GM12875 (cell line): ENCODE data around the gene BIN1.

Experiments
- H3K4me3 ChIP-seq: one replicate; pipeline ENCODE4 v1.5.1; 2011; ENCODE audit warnings: low read depth, low read length, control low read depth
- TF ChIP-seq, protein P1 (sequence below): IDR thresholded peaks from 2 replicates; pipeline ENCODE4 v1.5.1; 2011; ENCODE audit warnings: low read depth, mild to moderate bottlenecking, control low read depth, inconsistent platforms, low read length, moderate library complexity, borderline replicate concordance; ENCODE audit not compliant: insufficient read depth

Gene BIN1

GRCh38 chr2:127088706-127089105, 18.2 kb downstream of the BIN1 start:
- H3K4me3 ChIP-seq, result no peak overlapping the region
- TF ChIP-seq, protein P1, sequence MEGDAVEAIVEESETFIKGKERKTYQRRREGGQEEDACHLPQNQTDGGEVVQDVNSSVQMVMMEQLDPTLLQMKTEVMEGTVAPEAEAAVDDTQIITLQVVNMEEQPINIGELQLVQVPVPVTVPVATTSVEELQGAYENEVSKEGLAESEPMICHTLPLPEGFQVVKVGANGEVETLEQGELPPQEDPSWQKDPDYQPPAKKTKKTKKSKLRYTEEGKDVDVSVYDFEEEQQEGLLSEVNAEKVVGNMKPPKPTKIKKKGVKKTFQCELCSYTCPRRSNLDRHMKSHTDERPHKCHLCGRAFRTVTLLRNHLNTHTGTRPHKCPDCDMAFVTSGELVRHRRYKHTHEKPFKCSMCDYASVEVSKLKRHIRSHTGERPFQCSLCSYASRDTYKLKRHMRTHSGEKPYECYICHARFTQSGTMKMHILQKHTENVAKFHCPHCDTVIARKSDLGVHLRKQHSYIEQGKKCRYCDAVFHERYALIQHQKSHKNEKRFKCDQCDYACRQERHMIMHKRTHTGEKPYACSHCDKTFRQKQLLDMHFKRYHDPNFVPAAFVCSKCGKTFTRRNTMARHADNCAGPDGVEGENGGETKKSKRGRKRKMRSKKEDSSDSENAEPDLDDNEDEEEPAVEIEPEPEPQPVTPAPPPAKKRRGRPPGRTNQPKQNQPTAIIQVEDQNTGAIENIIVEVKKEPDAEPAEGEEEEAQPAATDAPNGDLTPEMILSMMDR, result no peak

GRCh38 chr2:127087791-127088495, 19.0 kb downstream of the BIN1 start:
- no peak overlapping the region for H3K4me3 ChIP-seq

GRCh38 chr2:127086990-127087790, 19.8 kb downstream of the BIN1 start:
- TF ChIP-seq, protein P1, result no peak
- H3K4me3 ChIP-seq, result peak overlapping the region; percentile 24

More at GRCh38 chr2:127087791-127088495, 19.0 kb downstream of the BIN1 start:
- TF ChIP-seq, protein P1, result no peak

GRCh38 chr2:127085317-127085681, 21.7 kb downstream of the BIN1 start:
- no peak overlapping the region for H3K4me3 ChIP-seq
- TF ChIP-seq, protein P1, result no peak

DNA sequence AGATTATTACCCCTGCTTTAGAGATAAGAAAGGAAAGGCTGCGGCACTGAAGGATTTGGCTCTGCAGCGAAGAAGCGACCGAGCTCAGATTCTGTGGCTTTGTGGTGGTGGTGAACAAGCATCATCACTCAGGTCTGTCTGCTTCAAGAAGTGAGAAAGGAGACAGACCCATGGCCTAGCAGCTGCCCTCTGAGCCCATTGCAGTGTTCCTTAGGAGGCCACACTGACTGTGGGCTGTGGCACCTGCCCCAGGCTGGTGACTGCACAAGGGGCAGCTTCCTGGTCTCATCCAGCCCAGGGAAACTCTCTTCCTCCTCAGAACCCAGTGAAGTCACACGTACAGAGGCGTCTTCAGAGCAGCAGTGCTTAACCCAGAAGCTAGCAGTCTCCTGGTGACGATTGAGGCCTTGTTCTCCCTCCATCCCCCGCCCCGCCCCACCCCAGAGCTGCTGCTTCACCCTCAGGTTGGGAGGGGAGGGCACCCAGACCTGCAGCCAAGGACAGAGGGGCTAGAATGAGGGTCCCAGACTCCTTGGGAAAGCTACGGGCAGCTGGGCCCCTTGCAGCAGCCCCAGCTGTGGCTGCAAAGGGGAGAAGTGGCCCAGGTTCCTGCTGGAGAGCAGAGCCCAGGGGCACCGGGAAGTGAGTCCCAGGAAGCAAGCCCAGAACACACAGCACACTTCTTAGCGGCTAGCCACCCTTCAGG, 22.2 kb downstream of the BIN1 start:
- no peak overlapping the region for H3K4me3 ChIP-seq
- TF ChIP-seq, protein P1, result no peak

DNA sequence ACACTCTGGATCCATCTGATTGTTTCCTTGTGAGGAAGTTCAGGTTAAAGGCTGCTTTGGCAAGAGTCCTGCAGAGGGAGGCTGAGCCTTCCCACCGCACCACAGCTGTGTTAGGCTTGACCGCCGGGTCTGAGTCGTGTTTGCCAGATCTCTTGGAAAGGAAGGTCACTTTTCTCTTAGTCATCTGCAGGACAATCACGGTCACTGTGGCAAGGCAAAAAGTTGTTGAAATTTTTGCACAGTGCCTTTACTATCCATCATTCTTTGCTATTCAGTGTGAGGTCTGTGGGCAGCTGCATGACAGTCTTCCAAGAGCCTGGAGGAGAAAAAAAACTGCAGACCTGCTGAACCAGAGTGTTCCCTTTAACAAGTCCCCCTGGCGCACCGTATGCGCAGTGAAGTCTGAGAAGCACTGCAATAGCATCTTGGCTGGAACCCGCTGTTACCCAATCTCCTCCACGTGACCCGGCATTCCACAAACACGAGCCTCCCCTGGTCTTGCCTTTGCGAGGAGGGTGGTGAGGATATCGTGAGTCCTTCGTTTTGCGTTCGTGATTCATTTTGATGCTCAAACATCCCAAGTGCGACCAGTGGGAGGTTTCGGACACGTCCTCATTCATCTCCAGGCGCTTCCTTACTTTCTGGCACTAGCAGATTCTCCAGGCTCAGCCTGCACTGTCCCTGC, 23.0 kb downstream of the BIN1 start:
- TF ChIP-seq, protein P1, result no peak
- no peak overlapping the region for H3K4me3 ChIP-seq
